Measurements from ENCODE around the gene WNT7B.

The WNT7B gene

DNA sequence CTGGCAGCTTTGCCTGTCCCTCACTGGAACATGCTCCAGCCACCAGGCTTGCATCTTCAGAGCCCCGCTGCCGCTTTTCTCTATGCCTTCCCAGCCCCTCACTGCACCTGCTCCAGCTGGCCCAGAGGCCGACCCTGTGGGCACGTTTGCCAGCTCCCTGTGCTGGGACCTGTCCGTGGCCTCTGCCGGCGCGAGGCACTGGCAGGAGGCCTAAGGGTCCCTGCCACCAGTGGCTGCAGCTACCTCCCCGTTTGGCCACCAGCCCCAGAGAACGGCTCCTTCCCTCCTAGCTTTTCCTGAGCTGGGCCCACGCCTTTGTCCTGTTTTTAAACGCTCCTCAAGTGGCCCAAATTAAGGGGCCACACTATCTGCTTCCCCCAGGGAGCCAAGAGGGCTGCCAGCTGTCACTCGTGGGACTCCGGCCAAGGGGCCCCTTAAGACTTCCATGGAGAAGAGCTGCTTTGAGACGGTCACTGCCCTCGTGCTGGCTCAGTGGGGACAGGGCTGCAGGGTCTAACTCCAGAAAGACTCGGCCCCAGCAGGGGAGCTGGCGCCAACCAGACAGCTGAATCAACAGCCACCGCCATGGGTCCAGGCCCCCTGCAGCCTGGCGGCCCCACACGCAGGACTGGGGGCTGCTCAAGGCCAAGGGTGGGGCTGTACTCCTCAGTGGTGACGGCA is 24.6 kb upstream of the WNT7B start:
- ATAC-seq (no peak), DNase-seq (ENCODE audit: low spot score in 2 of 2) (no peak)
- Mint-ChIP-seq H3K4me3 (no peak overlapping the region), H3K9me3 (no peaks in the 10 kb centered on the region), H3K4me1 (peaks cover 18% of the 10 kb centered on the region), H3K36me3 (peaks cover 6% of the 10 kb centered on the region), H3K27ac (no peak overlapping the region)

- Mint-ChIP-seq H3K4me3 (no peak overlapping the region), H3K36me3 (peaks cover 3% of the 10 kb centered on the region), H3K27ac (no peak overlapping the region), H3K9me3 (no peaks in the 10 kb centered on the region), H3K4me1 (peaks cover 14% of the 10 kb centered on the region)
- ATAC-seq, result no peak
- DNase-seq (ENCODE audit: low spot score in 2 of 2), result no peak
Measured at GRCh38 chr22:46001046-46001425, 24.1 kb upstream of the WNT7B start.

DNA sequence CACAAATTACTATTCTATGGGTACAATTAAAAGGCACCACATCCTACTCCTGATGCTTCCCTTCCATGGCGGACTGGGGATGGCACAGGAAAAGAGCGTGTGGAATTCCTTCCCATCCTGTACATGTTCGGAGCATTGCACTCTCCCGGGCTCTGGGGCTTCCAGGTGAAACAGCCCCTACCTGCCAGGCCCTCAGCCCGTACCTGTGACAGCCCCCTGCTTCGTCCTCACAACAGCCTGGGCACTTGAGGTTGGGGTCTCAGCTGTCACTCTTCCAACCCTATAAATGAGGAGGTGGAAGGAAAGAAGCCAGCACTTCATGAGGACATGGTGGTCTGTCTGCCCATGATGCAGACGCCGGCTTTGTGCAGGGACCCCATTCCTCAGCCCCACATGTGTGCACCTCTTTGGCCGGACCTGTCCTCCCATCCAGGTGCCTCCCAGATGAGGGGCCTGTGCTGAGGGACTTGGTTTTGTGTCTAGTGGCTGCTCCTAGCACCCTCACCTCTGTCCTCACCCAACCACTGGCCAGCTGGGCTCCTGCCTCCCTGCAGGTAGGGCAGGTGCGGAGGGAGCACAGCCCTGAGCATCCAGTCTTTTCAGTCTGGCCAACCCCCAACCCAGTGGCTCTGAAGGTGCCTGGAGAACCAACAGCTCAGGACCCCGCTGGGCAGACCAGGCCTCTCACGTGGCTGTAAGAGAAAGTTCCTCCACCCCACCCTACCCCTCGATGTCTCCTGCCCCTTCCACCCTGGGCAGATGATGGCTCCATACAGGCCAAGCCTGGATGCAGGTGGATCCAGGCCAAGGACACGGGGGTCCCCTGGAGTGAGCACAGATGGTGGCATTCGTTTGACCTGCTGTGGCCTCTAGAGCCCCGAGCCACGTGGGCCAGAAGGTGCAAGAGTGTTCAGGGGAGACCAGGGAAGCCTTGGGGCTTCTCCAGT is 23.4 kb upstream of the WNT7B start:
- Mint-ChIP-seq H3K4me3 (no peak overlapping the region), H3K27ac (no peak overlapping the region), H3K36me3 (no peaks in the 10 kb centered on the region), H3K9me3 (no peaks in the 10 kb centered on the region), H3K4me1 (peaks cover 11% of the 10 kb centered on the region)
- ATAC-seq (no peak), DNase-seq (ENCODE audit: low spot score in 2 of 2) (no peak)

GRCh38 chr22:45999379-45999971 is 22.5 kb upstream of the WNT7B start:
- Mint-ChIP-seq H3K4me1 (peaks cover 14% of the 10 kb centered on the region), H3K9me3 (no peaks in the 10 kb centered on the region), H3K27ac (no peak overlapping the region), H3K36me3 (no peaks in the 10 kb centered on the region), H3K4me3 (no peak overlapping the region)
- DNase-seq (ENCODE audit: low spot score in 2 of 2), result no peak
- ATAC-seq, result no peak

DNA sequence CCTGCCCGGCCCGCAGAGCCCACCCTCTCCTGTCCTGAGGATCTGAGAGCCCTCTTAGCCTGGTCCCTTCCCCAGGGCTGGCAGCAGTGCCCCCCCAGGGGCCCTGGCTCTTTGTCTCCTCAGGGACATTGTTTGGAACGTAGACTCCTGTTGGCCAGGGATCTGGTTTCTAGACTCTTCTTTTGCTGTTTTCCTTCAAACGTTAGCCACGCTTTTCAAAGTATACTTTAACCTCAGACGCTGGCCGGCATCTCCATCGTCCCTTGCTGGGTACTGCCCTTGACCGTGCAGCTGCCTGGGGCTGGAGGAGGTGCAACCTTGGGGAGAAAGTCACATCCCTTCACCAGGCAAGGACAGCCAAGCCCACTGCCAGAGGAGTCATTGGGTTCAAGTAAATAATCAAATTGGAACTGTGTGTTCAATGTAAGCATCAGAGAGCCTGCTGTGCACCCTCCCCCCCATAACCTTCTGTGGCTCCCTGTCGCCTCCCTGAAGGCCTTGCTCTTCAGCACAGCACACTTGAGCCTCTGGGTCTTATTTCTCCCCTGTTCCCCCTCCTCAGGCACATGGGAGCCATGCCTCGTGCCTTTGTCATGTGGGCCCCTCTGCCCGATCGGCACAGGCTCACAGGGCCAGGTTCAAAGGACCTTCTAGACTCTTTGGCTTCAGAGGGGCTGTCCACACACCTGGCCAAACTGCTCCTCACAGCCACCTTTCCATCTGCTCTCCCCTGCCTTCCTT is 21.8 kb upstream of the WNT7B start:
- Mint-ChIP-seq H3K9me3 (no peaks in the 10 kb centered on the region), H3K36me3 (peaks cover 5% of the 10 kb centered on the region), H3K4me1 (peaks cover 12% of the 10 kb centered on the region), H3K27ac (no peak overlapping the region), H3K4me3 (no peak overlapping the region)
- ATAC-seq, result no peak
- no peak for DNase-seq (ENCODE audit: low spot score in 2 of 2)

- Mint-ChIP-seq H3K4me1 (peaks cover 18% of the 10 kb centered on the region), H3K36me3 (peaks cover 8% of the 10 kb centered on the region), H3K27ac (no peak overlapping the region), H3K4me3 (no peak overlapping the region), H3K9me3 (no peaks in the 10 kb centered on the region)
- no peak for DNase-seq (ENCODE audit: low spot score in 2 of 2)
- no peak for ATAC-seq
Measured at GRCh38 chr22:45997777-45998637, 21.0 kb upstream of the WNT7B start.

- Mint-ChIP-seq H3K9me3 (no peaks in the 10 kb centered on the region), H3K27ac (no peak overlapping the region), H3K4me1 (peaks cover 18% of the 10 kb centered on the region), H3K36me3 (peaks cover 8% of the 10 kb centered on the region), H3K4me3 (no peak overlapping the region)
- DNase-seq (ENCODE audit: low spot score in 2 of 2), result no peak
- no peak for ATAC-seq
Measured at GRCh38 chr22:45997077-45997776, 20.3 kb upstream of the WNT7B start.

DNA sequence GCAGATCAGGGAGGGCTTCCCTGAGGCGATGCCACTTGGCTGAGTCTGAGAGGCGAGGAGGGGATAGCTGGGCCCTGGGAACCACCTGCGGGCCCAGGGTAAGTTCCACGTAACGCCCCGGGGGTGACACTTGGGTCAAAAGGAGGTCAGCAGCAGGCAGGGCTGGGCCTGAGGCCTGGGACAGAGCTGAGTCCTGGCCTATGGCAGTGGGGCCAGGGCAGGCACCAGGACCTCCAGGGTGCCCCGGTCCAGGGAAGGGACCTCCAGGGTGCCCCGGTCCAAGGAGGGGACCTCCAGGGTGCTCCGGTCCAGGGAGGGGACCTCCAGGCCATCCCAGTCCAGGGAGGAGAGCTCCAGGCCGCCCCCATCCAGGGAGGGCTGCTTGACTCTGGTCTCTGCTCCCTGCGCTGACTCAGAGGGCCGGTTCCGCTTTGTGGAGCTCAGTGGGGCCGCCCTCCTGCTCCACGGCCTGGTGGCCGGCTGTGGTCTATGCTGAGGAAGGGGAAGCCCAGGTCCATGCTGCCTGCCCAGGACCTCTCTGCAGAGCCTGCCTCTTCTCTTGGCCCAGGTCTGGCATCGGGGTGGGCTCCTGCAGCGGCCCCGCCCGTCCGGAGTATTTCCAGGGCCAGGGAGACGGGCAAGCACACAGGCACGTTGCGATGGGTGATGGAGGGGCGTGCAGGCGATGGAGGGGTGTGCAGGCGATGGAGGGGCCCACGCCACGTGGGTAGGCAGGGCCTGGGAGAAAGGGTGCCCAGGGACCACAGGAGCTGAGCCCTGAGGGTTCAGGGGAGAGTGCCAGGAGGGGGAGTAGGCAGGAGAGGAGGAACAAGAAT is 19.5 kb upstream of the WNT7B start:
- Mint-ChIP-seq H3K4me1 (peaks cover 18% of the 10 kb centered on the region), H3K4me3 (no peak overlapping the region), H3K27ac (no peak overlapping the region), H3K9me3 (no peaks in the 10 kb centered on the region), H3K36me3 (peaks cover 8% of the 10 kb centered on the region)
- DNase-seq (ENCODE audit: low spot score in 2 of 2) (no peak), ATAC-seq (peak; percentile 16)

- H3K27ac Mint-ChIP-seq, result peak overlapping the region; percentile 73
- H3K4me1 Mint-ChIP-seq, result peaks cover 18% of the 10 kb centered on the region
- H3K4me3 Mint-ChIP-seq, result no peak overlapping the region
- DNase-seq (ENCODE audit: low spot score in 2 of 2) (no peak), ATAC-seq (no peak)
- H3K36me3 Mint-ChIP-seq, result peaks cover 8% of the 10 kb centered on the region
- no peaks in the 10 kb centered on the region for H3K9me3 Mint-ChIP-seq
Measured at GRCh38 chr22:45995405-45996101, 18.6 kb upstream of the WNT7B start.

DNA sequence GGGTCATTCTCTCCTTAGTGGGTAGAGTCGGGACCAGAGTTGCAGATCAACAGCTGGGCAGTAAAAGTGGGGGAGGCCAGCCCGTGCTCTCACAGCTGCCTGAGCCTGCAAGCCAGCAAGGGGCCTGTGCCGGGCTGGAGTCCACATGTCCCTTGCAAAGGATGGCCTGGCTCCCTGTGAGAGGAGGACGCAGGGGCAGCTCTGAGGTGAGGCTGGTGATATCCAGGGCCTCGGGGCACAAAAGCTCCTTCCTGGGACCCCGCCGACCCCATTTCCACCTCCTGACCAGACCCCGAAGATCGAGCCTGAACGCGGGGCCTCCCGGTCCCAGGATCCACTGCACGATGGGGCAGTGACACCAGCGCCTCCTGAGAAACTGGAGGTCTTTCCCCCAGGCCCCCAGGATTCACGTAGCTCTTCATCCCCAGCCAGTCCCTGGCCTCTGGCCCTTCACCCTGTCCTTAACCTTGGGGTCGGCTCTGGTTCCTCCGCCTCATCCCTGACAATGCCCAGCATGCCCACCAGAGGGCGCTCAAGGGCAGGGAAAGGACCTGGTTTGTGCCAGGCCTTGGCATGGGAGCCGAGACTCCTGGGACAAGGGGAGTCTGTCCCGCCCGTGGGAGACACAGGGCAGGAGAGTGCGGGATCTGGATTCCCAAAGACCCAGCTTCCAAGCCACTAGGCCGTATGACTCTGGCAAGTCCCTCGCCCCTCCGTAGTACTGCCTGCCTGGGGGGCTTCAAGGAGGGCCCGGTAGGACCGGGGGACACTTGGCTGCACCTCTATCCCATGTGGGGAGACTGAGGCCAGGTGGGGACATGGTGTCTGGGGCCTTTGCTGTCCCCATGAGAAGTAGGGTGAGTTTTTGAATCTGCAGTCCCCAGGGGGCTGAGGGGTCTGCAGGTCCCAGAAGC is 17.8 kb upstream of the WNT7B start:
- no peaks in the 10 kb centered on the region for H3K9me3 Mint-ChIP-seq

GRCh38 chr22:45993841-45994240 is 16.9 kb upstream of the WNT7B start:
- H3K27ac Mint-ChIP-seq, result peak overlapping the region; percentile 20
- H3K4me3 Mint-ChIP-seq, result no peak overlapping the region
- DNase-seq (ENCODE audit: low spot score in 2 of 2) (no peak), ATAC-seq (no peak)
- H3K36me3 Mint-ChIP-seq, result peaks cover 8% of the 10 kb centered on the region
- H3K9me3 Mint-ChIP-seq, result no peaks in the 10 kb centered on the region
- peaks cover 18% of the 10 kb centered on the region for H3K4me1 Mint-ChIP-seq

More for the DNA sequence above, 17.8 kb upstream of the WNT7B start:
- Mint-ChIP-seq H3K4me1 (peaks cover 18% of the 10 kb centered on the region), H3K27ac (peak overlapping the region; percentile 73), H3K4me3 (no peak overlapping the region), H3K36me3 (peaks cover 8% of the 10 kb centered on the region)
- DNase-seq (ENCODE audit: low spot score in 2 of 2) (peak; percentile 89 to 92), ATAC-seq (peak; percentile 60)

DNA sequence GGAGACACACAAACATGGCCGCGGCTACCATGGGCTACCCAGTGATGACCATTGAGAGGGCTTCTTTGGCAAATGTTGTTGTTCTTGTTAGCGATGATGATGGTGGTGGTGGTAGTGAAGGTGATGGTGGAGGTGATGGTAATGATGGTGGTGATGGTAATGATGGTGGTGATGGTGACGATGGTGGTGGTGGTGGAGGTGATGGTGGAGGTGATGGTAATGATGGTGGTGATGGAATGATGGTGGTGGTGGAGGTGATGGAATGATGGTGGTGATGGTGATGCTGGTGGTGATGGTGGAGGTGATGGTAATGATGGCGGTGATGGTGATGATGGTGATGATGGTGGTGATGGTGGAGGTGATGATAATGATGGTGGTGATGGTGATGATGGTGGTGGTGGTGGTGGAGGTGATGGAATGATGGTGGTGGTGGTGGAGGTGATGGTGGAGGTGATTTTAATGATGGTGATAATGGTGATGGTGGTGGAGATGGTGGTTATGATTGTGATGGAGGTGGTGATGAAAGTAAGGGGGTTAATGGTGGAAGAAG is 16.3 kb upstream of the WNT7B start:
- H3K4me3 Mint-ChIP-seq, result no peak overlapping the region
- H3K4me1 Mint-ChIP-seq, result peaks cover 18% of the 10 kb centered on the region
- peak overlapping the region; percentile 20 for H3K27ac Mint-ChIP-seq
- DNase-seq (ENCODE audit: low spot score in 2 of 2) (no peak), ATAC-seq (no peak)
- H3K36me3 Mint-ChIP-seq, result peaks cover 8% of the 10 kb centered on the region
- no peaks in the 10 kb centered on the region for H3K9me3 Mint-ChIP-seq

Measured in stimulated activated effector memory CD8-positive, alpha-beta T cell treated with anti-CD3 and anti-CD28 coated beads, Interleukin-12 subunit alpha, Interleukin-12 subunit beta, amount 100 ng/mL, for 72 hours (primary cell).